ENCODE results near the gene WDFY1.

- TF ChIP-seq CTCF (IDR thresholded peaks at IDR 0.05) (no peak), EZH2 (IDR thresholded peaks at IDR 0.05; ENCODE audit: borderline replicate concordance, insufficient read depth, low read depth, low read length, poor library complexity, severe bottlenecking) (no peak)
These were observed 86.1 kb downstream of the WDFY1 start for GRCh38 chr2:223859070-223859469.

Measured in B cell (primary cell).